Measurements from ENCODE around the gene SERPINB4.

- TF ChIP-seq POLR2A (IDR thresholded peaks at IDR 0.05) (no peak), CTCF (IDR thresholded peaks at IDR 0.05) (no peak)
These were observed 37.5 kb downstream of the SERPINB4 start for GRCh38 chr18:63606526-63606925.
